Measurements from ENCODE around the gene DEPP1. TPM values are rescaled to one million over a fixed set of nuclear protein-coding genes. Genes with fewer than 3 reads are reported as not detected.

The DEPP1 gene
- total RNA-seq, 2 donors from 2014 or later, result 27.2 to 144 TPM

GRCh38 chr10:44991571-44991970 lies 13.0 kb upstream of the DEPP1 start:
- Histone ChIP-seq H3K9me3 (no peaks in the 10 kb centered on the region), H3K27ac (peak overlapping the region in 1 of 2 donors; percentile 4), H3K4me3 (no peak overlapping the region), H3K4me1 (replicated peaks) (peaks cover 14% of the 10 kb centered on the region), H3K36me3 (no peaks in the 10 kb centered on the region), H3K27me3 (replicated peaks; ENCODE audit: insufficient read depth) (no peaks in the 10 kb centered on the region)
- DNase-seq (ENCODE audit: low spot score), result peak; percentile 9
- 37% methylated on average over 5 of the region's 5 CpGs for WGBS
- intact Hi-C loops (cut with DNase I), result loop anchor here (10.0 kb wide), 1 partner anchor 603 kb away; no protein-coding TSS in a partner anchor
- no peak for TF ChIP-seq POLR2A (IDR thresholded peaks at IDR 0.05)
- TF ChIP-seq POLR2AphosphoS5 (IDR thresholded peaks at IDR 0.05), result no peak
- no peak for TF ChIP-seq CTCF (IDR thresholded peaks at IDR 0.05)

- peak overlapping the region in 1 of 2 donors; percentile 4 for H3K27ac ChIP-seq
- no peaks in the 10 kb centered on the region for H3K27me3 ChIP-seq (replicated peaks; ENCODE audit: insufficient read depth)
- no peaks in the 10 kb centered on the region for H3K36me3 ChIP-seq
- TF ChIP-seq POLR2AphosphoS5 (IDR thresholded peaks at IDR 0.05) (no peak), CTCF (IDR thresholded peaks at IDR 0.05) (no peak), POLR2A (IDR thresholded peaks at IDR 0.05) (no peak)
- WGBS, result 98% methylated on average over 7 of the region's 7 CpGs
- DNase-seq (ENCODE audit: low spot score), result no peak
- H3K4me1 ChIP-seq (replicated peaks), result peaks cover 11% of the 10 kb centered on the region
- H3K9me3 ChIP-seq, result no peaks in the 10 kb centered on the region
- intact Hi-C loops (cut with DNase I), result loop anchor here (10.0 kb wide), 1 partner anchor 604 kb away; no protein-coding TSS in a partner anchor
- H3K4me3 ChIP-seq, result no peak overlapping the region
Observed at GRCh38 chr10:44990965-44991364, 12.4 kb upstream of the DEPP1 start.

- DNase-seq (ENCODE audit: low spot score), result no peak
- intact Hi-C loops (cut with DNase I), result loop anchor here (10.0 kb wide), 1 partner anchor 605 kb away; no protein-coding TSS in a partner anchor
- WGBS, result 36% methylated on average over 8 of the region's 8 CpGs
- Histone ChIP-seq H3K27ac (no peak overlapping the region), H3K4me3 (no peak overlapping the region), H3K9me3 (no peaks in the 10 kb centered on the region), H3K27me3 (replicated peaks; ENCODE audit: insufficient read depth) (no peaks in the 10 kb centered on the region), H3K4me1 (replicated peaks) (peaks cover 6% of the 10 kb centered on the region), H3K36me3 (no peaks in the 10 kb centered on the region)
- TF ChIP-seq POLR2AphosphoS5 (IDR thresholded peaks at IDR 0.05) (no peak), POLR2A (IDR thresholded peaks at IDR 0.05) (no peak), CTCF (IDR thresholded peaks at IDR 0.05) (peak in 1 of 4 experiments; percentile 20)
Observed at GRCh38 chr10:44990302-44990655, 11.7 kb upstream of the DEPP1 start.

GRCh38 chr10:44989597-44990301 lies 11.1 kb upstream of the DEPP1 start:
- no peak overlapping the region for H3K27ac ChIP-seq
- no peak overlapping the region for H3K4me3 ChIP-seq
- no peak for TF ChIP-seq POLR2A (IDR thresholded peaks at IDR 0.05)
- TF ChIP-seq POLR2AphosphoS5 (IDR thresholded peaks at IDR 0.05), result no peak
- TF ChIP-seq CTCF (IDR thresholded peaks at IDR 0.05), result no peak
- peaks cover 6% of the 10 kb centered on the region for H3K4me1 ChIP-seq (replicated peaks)
- H3K9me3 ChIP-seq, result no peaks in the 10 kb centered on the region
- H3K27me3 ChIP-seq (replicated peaks; ENCODE audit: insufficient read depth), result no peaks in the 10 kb centered on the region
- intact Hi-C loops (cut with DNase I), result loop anchor here (10.0 kb wide), 1 partner anchor 605 kb away; no protein-coding TSS in a partner anchor
- no peaks in the 10 kb centered on the region for H3K36me3 ChIP-seq
- no peak for DNase-seq (ENCODE audit: low spot score)
- 76% methylated on average over 13 of the region's 14 CpGs for WGBS

Measured in prostate gland (tissue), 2 donors.